Ovary (tissue), 3 donors: ENCODE results near the gene USP25.

Experiments used
- CTCF ChIP-seq, 3 donors: fragments of 450-650 bp in 2 of 3; fragments of 200-600 bp in 1 of 3; IDR thresholded peaks; one replicate each; pipeline versions ENCODE4 v1.5.1 to v1.8.0; 2016 to 2022; ENCODE audit warnings: antibody characterized with exemption in 3 of 3, mild to moderate bottlenecking in 1 of 3
- EP300 ChIP-seq: sonication (generic); formaldehyde crosslinking; IDR thresholded peaks from one replicate; pipeline ENCODE4 v1.6.1; 2017; ENCODE audit warnings: antibody characterized with exemption
- POLR2A ChIP-seq: fragments of 450-650 bp; IDR thresholded peaks from one replicate; pipeline ENCODE4 v1.6.1; 2017; ENCODE audit warnings: antibody characterized with exemption, mild to moderate bottlenecking, moderate library complexity
- donor health status: DM: no; HTN: no; CAD: no.

GRCh38 chr21:15732290-15732995, 2.7 kb downstream of the USP25 start:
- TF ChIP-seq EP300 (no peak), POLR2A (no peak), CTCF (IDR thresholded peaks at IDR 0.05) (no peak)
